WTC11 (cell line): ENCODE measurements around the gene SLC14A1.

ENCODE experiments used
- CREB1 ChIP-seq: sonication (generic); formaldehyde crosslinking; IDR thresholded peaks from 2 replicates; pipeline ENCODE4 v1.8.0; 2023; ENCODE audit warnings: mild to moderate bottlenecking, missing genetic modification reagents
- ETV6 ChIP-seq: sonication (generic); formaldehyde crosslinking; IDR thresholded peaks from 2 replicates; pipeline ENCODE4 v1.8.1; 2022; ENCODE audit warnings: mild to moderate bottlenecking, missing genetic modification reagents
- MAX ChIP-seq: sonication (generic); formaldehyde crosslinking; IDR thresholded peaks from 2 replicates; pipeline ENCODE4 v1.8.0; 2022; ENCODE audit warnings: mild to moderate bottlenecking, missing genetic modification reagents
- NR2C2 ChIP-seq: sonication (generic); formaldehyde crosslinking; IDR thresholded peaks from 2 replicates; pipeline ENCODE4 v1.8.0; 2022; ENCODE audit warnings: mild to moderate bottlenecking, missing genetic modification reagents
- RORB ChIP-seq: fragments of 250-450 bp; sonication (Bioruptor Pico); IDR thresholded peaks from 2 replicates; pipeline ENCODE4 v1.9.0; 2021; ENCODE audit warnings: mild to moderate bottlenecking
- SOX15 ChIP-seq: fragments of 250-450 bp; sonication (Bioruptor Pico); IDR thresholded peaks from 2 replicates; pipeline ENCODE4 v1.9.0; 2021; ENCODE audit warnings: mild to moderate bottlenecking
- ZBTB21 ChIP-seq: sonication (generic); formaldehyde crosslinking; IDR thresholded peaks from 2 replicates; pipeline ENCODE4 v1.8.1; 2023; ENCODE audit warnings: mild to moderate bottlenecking, missing genetic modification reagents, borderline replicate concordance
- ZNF512 ChIP-seq: sonication (generic); formaldehyde crosslinking; IDR thresholded peaks from 2 replicates; pipeline ENCODE4 v1.8.1; 2022; ENCODE audit warnings: missing genetic modification reagents, borderline replicate concordance
- TF ChIP-seq, protein P1 (sequence below): fragments of 200-600 bp; IDR thresholded peaks from 2 replicates; pipeline ENCODE4 v1.8.0; 2022; ENCODE audit warnings: antibody characterized with exemption
- TF ChIP-seq, protein P2 (sequence below): sonication (generic); formaldehyde crosslinking; conservative IDR thresholded peaks from 2 replicates; pipeline ENCODE4 v1.8.1; 2022; ENCODE audit warnings: mild to moderate bottlenecking, missing genetic modification reagents
- TF ChIP-seq, protein P3 (sequence below): sonication (generic); formaldehyde crosslinking; IDR thresholded peaks from 2 replicates; pipeline ENCODE4 v1.8.0; 2022; ENCODE audit warnings: mild to moderate bottlenecking, missing genetic modification reagents
- TF ChIP-seq, protein P4 (sequence below): sonication (generic); formaldehyde crosslinking; IDR thresholded peaks from 2 replicates; pipeline ENCODE4 v1.8.1; 2023; ENCODE audit warnings: mild to moderate bottlenecking, missing genetic modification reagents, moderate library complexity
- TF ChIP-seq, protein P5 (sequence below): sonication (generic); formaldehyde crosslinking; IDR thresholded peaks from 2 replicates; pipeline ENCODE4 v1.8.0; 2022; ENCODE audit warnings: mild to moderate bottlenecking, missing genetic modification reagents

DNA sequence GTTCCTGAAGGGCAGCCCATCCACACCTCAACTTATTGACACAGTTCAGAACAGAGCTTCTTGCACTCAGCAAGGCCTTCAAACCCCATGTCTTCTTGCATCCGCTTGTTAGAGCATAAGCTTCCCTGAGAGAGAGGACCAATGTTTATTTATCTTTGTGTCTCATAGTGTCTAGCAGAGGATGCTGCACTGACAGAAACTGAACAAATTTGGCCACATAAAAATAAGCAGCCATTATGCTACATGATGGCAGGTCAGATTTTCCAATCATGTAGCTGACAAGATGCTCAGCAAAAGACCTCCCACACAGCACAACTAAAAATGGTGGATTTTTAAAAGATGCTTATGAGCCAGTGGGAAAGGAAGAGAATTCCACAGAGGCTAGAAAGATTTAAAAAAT is 63.4 kb downstream of the SLC14A1 start:
- TF ChIP-seq, protein P1, sequence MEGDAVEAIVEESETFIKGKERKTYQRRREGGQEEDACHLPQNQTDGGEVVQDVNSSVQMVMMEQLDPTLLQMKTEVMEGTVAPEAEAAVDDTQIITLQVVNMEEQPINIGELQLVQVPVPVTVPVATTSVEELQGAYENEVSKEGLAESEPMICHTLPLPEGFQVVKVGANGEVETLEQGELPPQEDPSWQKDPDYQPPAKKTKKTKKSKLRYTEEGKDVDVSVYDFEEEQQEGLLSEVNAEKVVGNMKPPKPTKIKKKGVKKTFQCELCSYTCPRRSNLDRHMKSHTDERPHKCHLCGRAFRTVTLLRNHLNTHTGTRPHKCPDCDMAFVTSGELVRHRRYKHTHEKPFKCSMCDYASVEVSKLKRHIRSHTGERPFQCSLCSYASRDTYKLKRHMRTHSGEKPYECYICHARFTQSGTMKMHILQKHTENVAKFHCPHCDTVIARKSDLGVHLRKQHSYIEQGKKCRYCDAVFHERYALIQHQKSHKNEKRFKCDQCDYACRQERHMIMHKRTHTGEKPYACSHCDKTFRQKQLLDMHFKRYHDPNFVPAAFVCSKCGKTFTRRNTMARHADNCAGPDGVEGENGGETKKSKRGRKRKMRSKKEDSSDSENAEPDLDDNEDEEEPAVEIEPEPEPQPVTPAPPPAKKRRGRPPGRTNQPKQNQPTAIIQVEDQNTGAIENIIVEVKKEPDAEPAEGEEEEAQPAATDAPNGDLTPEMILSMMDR: no peak
- TF ChIP-seq SOX15 (CRISPR knock-in tag) (no peak), ZBTB21 (CRISPR knock-in tag) (no peak), ZNF512 (CRISPR knock-in tag) (no peak), NR2C2 (CRISPR knock-in tag) (no peak), ETV6 (CRISPR knock-in tag) (no peak), RORB (CRISPR knock-in tag) (no peak), CREB1 (CRISPR knock-in tag) (no peak), MAX (CRISPR knock-in tag) (no peak)
- TF ChIP-seq, protein P2, sequence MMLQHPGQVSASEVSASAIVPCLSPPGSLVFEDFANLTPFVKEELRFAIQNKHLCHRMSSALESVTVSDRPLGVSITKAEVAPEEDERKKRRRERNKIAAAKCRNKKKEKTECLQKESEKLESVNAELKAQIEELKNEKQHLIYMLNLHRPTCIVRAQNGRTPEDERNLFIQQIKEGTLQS: no peak
- TF ChIP-seq, protein P3, sequence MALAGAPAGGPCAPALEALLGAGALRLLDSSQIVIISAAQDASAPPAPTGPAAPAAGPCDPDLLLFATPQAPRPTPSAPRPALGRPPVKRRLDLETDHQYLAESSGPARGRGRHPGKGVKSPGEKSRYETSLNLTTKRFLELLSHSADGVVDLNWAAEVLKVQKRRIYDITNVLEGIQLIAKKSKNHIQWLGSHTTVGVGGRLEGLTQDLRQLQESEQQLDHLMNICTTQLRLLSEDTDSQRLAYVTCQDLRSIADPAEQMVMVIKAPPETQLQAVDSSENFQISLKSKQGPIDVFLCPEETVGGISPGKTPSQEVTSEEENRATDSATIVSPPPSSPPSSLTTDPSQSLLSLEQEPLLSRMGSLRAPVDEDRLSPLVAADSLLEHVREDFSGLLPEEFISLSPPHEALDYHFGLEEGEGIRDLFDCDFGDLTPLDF (CRISPR knock-in tag): no peak
- TF ChIP-seq, protein P4, sequence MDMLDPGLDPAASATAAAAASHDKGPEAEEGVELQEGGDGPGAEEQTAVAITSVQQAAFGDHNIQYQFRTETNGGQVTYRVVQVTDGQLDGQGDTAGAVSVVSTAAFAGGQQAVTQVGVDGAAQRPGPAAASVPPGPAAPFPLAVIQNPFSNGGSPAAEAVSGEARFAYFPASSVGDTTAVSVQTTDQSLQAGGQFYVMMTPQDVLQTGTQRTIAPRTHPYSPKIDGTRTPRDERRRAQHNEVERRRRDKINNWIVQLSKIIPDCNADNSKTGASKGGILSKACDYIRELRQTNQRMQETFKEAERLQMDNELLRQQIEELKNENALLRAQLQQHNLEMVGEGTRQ (CRISPR knock-in tag): no peak
- TF ChIP-seq, protein P5, sequence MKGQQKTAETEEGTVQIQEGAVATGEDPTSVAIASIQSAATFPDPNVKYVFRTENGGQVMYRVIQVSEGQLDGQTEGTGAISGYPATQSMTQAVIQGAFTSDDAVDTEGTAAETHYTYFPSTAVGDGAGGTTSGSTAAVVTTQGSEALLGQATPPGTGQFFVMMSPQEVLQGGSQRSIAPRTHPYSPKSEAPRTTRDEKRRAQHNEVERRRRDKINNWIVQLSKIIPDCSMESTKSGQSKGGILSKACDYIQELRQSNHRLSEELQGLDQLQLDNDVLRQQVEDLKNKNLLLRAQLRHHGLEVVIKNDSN (CRISPR knock-in tag): no peak
